K562 (cell line): ENCODE measurements around the gene ADAT1. TPM values are rescaled to one million over a fixed set of nuclear protein-coding genes. Genes with fewer than 3 reads are reported as not detected.

Experiments
- ATAC-seq: fragments of 200-7000 bp; cut with Tn5 transposase; 3 replicates; pipeline ENCODE4 v1.9.1; 2020; ENCODE audit warnings: moderate library complexity
- BruUV-seq: library from RNA; stranded (reverse); fragments of 400-500 nt; replicated peaks from 2 replicates; lab custom pipeline; 2021; lab: Mats Ljungman, UMichigan
- CTCF ChIA-PET: fragments of 300-600 bp; formaldehyde crosslinking; extraction: SDS; loops from one replicate; lab custom pipeline; 2021; ENCODE audit warnings: low intra/inter-chr PET ratio; lab: Yijun Ruan, JAX
- POLR2A ChIA-PET: fragments of 300-600, 350-650 bp; sonication (Branson Sonifier 250); formaldehyde crosslinking; extraction: SDS; loops from one replicate; lab custom pipeline; 2021; ENCODE audit warnings: antibody characterized with exemption, inconsistent platforms; lab: Yijun Ruan, JAX
- DNase-seq, 4 experiments: peaks; one replicate each; pipeline versions ENCODE4 v3.0.0 to v3.0.0-alpha.2; 2011 to 2018; ENCODE audit warnings: low spot score in 3 of 4, mixed read lengths in 3 of 4; ENCODE audit errors: extremely low read depth in 1 of 4
- FAIRE-seq: peaks from 2 replicates; lab custom pipeline; 2011; peaks lifted over from hg19 to GRCh38; lab: Jason Lieb, UNC
- H2AFZ ChIP-seq: 2 replicates; pipeline ENCODE4 v1.6.0; 2011; ENCODE audit warnings: low read depth, low read length, control low read depth, inconsistent platforms
- H3K27ac ChIP-seq: fragments of 200-600 bp; 3 replicates; pipeline ENCODE4 v1.8.0; 2011; ENCODE audit warnings: low read depth, mild to moderate bottlenecking, control low read depth, inconsistent platforms, low read length, moderate library complexity, mixed read lengths; ENCODE audit errors: extremely low read depth
- H3K27me3 ChIP-seq, 2 experiments: fragments of 300-600 bp in 1 of 2; 2 replicates in 1 of 2; 3 replicates in 1 of 2; pipeline versions ENCODE4 v1.6.0 to v1.8.0; 2011; ENCODE audit warnings: inconsistent platforms in 2 of 2, low read length in 2 of 2, mild to moderate bottlenecking in 1 of 2, mixed read lengths in 1 of 2, moderate library complexity in 1 of 2; ENCODE audit not compliant: control insufficient read depth in 2 of 2, insufficient read depth in 2 of 2
- H3K36me3 ChIP-seq: fragments of 300-600 bp; 3 replicates; pipeline ENCODE4 v1.8.0; 2011; ENCODE audit warnings: mild to moderate bottlenecking, low read length, inconsistent platforms; ENCODE audit not compliant: control insufficient read depth, insufficient read depth
- H3K4me1 ChIP-seq, 2 experiments: fragments of 200-600 bp in 1 of 2; replicated peaks in 1 of 2; 2 replicates in 1 of 2; 3 replicates in 1 of 2; pipeline versions ENCODE4 v1.5.1 to v1.8.0; 2011; ENCODE audit warnings: inconsistent platforms in 2 of 2, low read length in 2 of 2, mild to moderate bottlenecking in 1 of 2, mixed read lengths in 1 of 2, moderate library complexity in 1 of 2; ENCODE audit not compliant: control insufficient read depth in 2 of 2, insufficient read depth in 2 of 2
- H3K4me2 ChIP-seq: 2 replicates; pipeline ENCODE4 v1.6.1; 2011; ENCODE audit warnings: low read length, control low read depth, inconsistent platforms, mixed read lengths; ENCODE audit not compliant: insufficient read depth
- H3K4me3 ChIP-seq: fragments of 200-600 bp; sonication (generic), shearing (Covaris generic); 2 replicates; pipeline ENCODE4 v1.5.1; 2016; ENCODE audit warnings: control low read depth, inconsistent platforms
- H3K79me2 ChIP-seq: fragments of 200-600 bp; 3 replicates; pipeline ENCODE4 v1.8.0; 2011; ENCODE audit warnings: low read length, inconsistent platforms; ENCODE audit not compliant: control insufficient read depth, insufficient read depth
- H3K9ac ChIP-seq, 2 experiments: 2 replicates each; pipeline versions ENCODE4 v1.6.0 to v1.6.1; 2011; ENCODE audit warnings: low read depth in 2 of 2, low read length in 2 of 2, control low read depth in 1 of 2, inconsistent platforms in 1 of 2, mild to moderate bottlenecking in 1 of 2, mixed read lengths in 1 of 2; ENCODE audit not compliant: insufficient read depth in 1 of 2
- H3K9me1 ChIP-seq: one replicate; pipeline ENCODE4 v1.6.0; 2011; ENCODE audit warnings: inconsistent platforms, mild to moderate bottlenecking, low read length, moderate library complexity; ENCODE audit not compliant: control insufficient read depth, insufficient read depth
- H3K9me3 ChIP-seq: replicated peaks from 2 replicates; pipeline ENCODE4 v1.5.1; 2011; ENCODE audit warnings: low read depth, low read length, inconsistent platforms; ENCODE audit not compliant: control insufficient read depth, insufficient read depth
- H4K20me1 ChIP-seq: replicated peaks from 2 replicates; pipeline ENCODE4 v1.6.1; 2011; ENCODE audit warnings: low read length, inconsistent platforms, mixed read lengths; ENCODE audit not compliant: control insufficient read depth, insufficient read depth
- LCOR ChIP-seq: sonication (generic); formaldehyde crosslinking; IDR thresholded peaks from 2 replicates; pipeline ENCODE4 v1.8.0; 2022; ENCODE audit warnings: mild to moderate bottlenecking, missing genetic modification reagents
- MTA3 ChIP-seq: fragments of 450-650 bp; formaldehyde crosslinking; IDR thresholded peaks from 2 replicates; pipeline ENCODE4 v1.6.1; 2017; ENCODE audit warnings: mild to moderate bottlenecking, borderline replicate concordance
- SNIP1 ChIP-seq: fragments of 450-650 bp; IDR thresholded peaks from 2 replicates; pipeline ENCODE4 v1.7.1; 2017; ENCODE audit warnings: low read depth, mild to moderate bottlenecking
- ZNF143 ChIP-seq: sonication (generic); formaldehyde crosslinking; IDR thresholded peaks from 2 replicates; pipeline ENCODE4 v1.9.0; 2022; ENCODE audit warnings: mild to moderate bottlenecking, missing genetic modification reagents
- WGBS: fragments of 100-300 bp; shearing (Covaris generic); methylation state at CpG from one replicate; pipeline ENCODE4 v1.1.6; 2016; ENCODE audit warnings: low coverage, mixed read lengths; ENCODE audit not compliant: insufficient coverage; ENCODE audit errors: missing lambda C conversion rate; 5-methylcytosine and 5-hydroxymethylcytosine counted together
- in situ Hi-C: fragments of 300-500 bp; cut with MboI; formaldehyde crosslinking; loops from 4 replicates; pipeline ENCODE4 v1.15.0; 2018; ENCODE audit warnings: inconsistent platforms, mixed read lengths
- intact Hi-C: fragments of 100-400 bp; cut with micrococcal nuclease; formaldehyde crosslinking; loops from 2 replicates; pipeline ENCODE4 v1.14.2; 2022
- polyA plus RNA-seq, 8 experiments: library from polyadenylated mRNA; depleted of rRNA in 4 of 8; stranded (reverse) in 5 of 8; unstranded in 3 of 8; fragments of >200 nt; fragmentation: Nextera tagmentation in 2 of 8; fragmentation: Illumina TruSeq in 1 of 8; extraction: Ambion mirVana in 2 of 8; extraction: Trizol in 1 of 8; gene quantifications; 2 replicates each; pipeline versions ENCODE4 v1.2.1 to v1.2.3, GENCODE V29; 2011 to 2014; ENCODE audit warnings: inconsistent platforms in 1 of 8, missing spikeins in 1 of 8
- total RNA-seq, 7 experiments: library from RNA; depleted of rRNA in 6 of 7; stranded (reverse); fragments of >200 nt in 6 of 7; fragmentation: Illumina TruSeq in 2 of 7; extraction: Trizol in 2 of 7; gene quantifications; 2 replicates each; pipeline versions ENCODE4 v1.2.1 to v1.2.3, GENCODE V29; 2011 to 2021; ENCODE audit warnings: low replicate concordance in 1 of 7

The ADAT1 gene
- total and polyA plus RNA-seq, 9 of the 15 experiments (the other 6 are each of a cell fraction or from before 2014, with no cell fraction given) = 16.0 to 36.7 (median 28.2) TPM

- TF ChIP-seq MTA3 (no peak), ZNF143 (no peak), SNIP1 (no peak)
These were observed 6.5 kb downstream of the ADAT1 start (continued) for GRCh38 chr16:75616521-75617010.

DNA sequence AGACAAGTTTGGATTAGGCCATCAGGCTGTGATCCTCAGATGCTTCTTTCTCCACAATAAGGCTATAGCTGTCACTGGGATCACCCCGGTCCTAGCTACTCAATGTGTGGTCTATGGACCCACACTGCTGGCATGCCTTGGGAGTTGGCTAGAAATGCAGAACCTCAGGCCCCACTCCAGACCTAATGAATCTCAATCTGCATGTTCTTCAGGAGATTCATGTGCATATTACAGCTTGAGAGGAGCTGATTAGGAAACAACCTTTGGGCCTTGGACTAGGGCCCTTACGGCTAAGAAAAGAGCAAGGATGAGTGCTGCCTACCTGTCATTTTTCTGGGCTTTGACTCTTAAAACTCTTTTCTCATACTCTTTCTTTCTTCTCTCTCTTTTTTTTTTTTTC lies 7.5 kb downstream of the ADAT1 start:
- H3K9ac ChIP-seq = no peak overlapping the region
- no peak for DNase-seq
- H3K27me3 ChIP-seq = no peaks in the 10 kb centered on the region
- intact Hi-C loops (no loop called here), in situ Hi-C loops (no loop called here)
- no peak for FAIRE-seq
- CTCF ChIA-PET = no interaction called here
- H3K9me3 ChIP-seq = no peaks in the 10 kb centered on the region
- no peak overlapping the region for H3K4me2 ChIP-seq
- no peak for TF ChIP-seq LCOR (CRISPR knock-in tag)
- no peaks in the 10 kb centered on the region for H3K9me1 ChIP-seq
- no TSS peak for BruUV-seq
- H3K4me1 ChIP-seq = peaks cover 6 to 9% of the 10 kb centered on the region in 2 experiments; a peak in 3 of 5 replicates
- H3K4me3 ChIP-seq = no peak overlapping the region
- H2AFZ ChIP-seq = no peak overlapping the region
- POLR2A ChIA-PET = interaction anchor here (0.9 to 1.1 kb wide), 2 partner anchors 16 to 48 kb away, joined by 4 read pairs; no protein-coding TSS in a partner anchor
- H3K79me2 ChIP-seq = no peaks in the 10 kb centered on the region
- 100% methylated on average over 1 of the region's 2 CpGs for WGBS
- no peak for ATAC-seq
- H4K20me1 ChIP-seq = no peaks in the 10 kb centered on the region
- H3K36me3 ChIP-seq = peaks cover 57% of the 10 kb centered on the region
- no peak overlapping the region for H3K27ac ChIP-seq
